ENCODE measurements around the gene NOX3. TPM values are rescaled to one million over a fixed set of nuclear protein-coding genes. Genes with fewer than 3 reads are reported as not detected.

NOX3 gene
- total RNA-seq, 1 donor from 2014 or later = not detected

DNA sequence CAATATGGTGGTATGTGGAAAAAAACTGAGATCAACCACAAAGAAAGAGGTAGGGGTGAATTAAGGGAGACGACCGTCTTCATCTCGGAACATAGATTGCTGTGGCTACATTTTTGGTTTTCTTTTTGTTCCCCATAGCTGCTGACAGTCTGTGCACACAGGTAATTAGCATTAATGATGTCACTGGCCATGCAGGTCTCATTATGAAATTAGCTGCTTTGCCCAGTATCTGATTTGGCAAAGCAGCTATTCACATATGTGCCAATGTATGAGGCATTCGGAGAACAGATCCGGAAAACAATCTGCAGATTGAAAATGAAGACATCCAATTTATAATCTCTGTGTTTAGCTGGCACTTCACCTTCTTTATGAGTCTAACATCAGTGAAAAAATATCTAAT is 13.1 kb downstream of the NOX3 start:
- DNase-seq (ENCODE audit: low read depth) (no peak), FAIRE-seq (no peak)
- TF ChIP-seq CTCF (IDR thresholded peaks at IDR 0.05; ENCODE audit: insufficient read depth, low read length, severe bottlenecking) = no peak
- Histone ChIP-seq H3K4me3 (ENCODE audit: low read depth, low read length) (no peak overlapping the region), H3K36me3 (ENCODE audit: control insufficient read depth, insufficient read depth, low read length) (no peaks in the 10 kb centered on the region), H3K27me3 (ENCODE audit: control insufficient read depth, insufficient read depth, low read length) (peaks cover 1% of the 10 kb centered on the region)

DNA sequence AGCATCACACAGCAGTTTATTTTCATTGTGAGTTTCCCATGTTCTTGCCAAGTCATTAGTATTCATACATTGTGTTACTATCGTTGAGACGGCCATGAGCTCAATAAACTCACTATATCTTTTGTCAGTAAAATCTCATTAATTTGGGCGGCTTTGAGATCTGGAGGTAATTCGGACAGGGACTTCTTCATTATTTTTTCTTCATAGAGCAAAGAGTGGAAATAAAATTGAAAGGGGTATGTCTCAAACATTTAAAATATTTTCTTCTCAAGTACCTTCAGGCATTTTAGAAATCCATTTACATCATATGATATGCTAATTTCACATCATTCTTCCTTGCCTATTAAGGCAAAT is 14.6 kb downstream of the NOX3 start:
- TF ChIP-seq CTCF (IDR thresholded peaks at IDR 0.05; ENCODE audit: insufficient read depth, low read length, severe bottlenecking) = no peak
- Histone ChIP-seq H3K36me3 (ENCODE audit: control insufficient read depth, insufficient read depth, low read length) (no peaks in the 10 kb centered on the region), H3K27me3 (ENCODE audit: control insufficient read depth, insufficient read depth, low read length) (peaks cover 1% of the 10 kb centered on the region), H3K4me3 (ENCODE audit: low read depth, low read length) (no peak overlapping the region)
- DNase-seq (ENCODE audit: low read depth) (no peak), FAIRE-seq (no peak)

GRCh38 chr6:155440398-155441111 is 15.1 kb downstream of the NOX3 start:
- no peak for FAIRE-seq
- H3K36me3 ChIP-seq (ENCODE audit: control insufficient read depth, insufficient read depth, low read length) = no peaks in the 10 kb centered on the region
- H3K27me3 ChIP-seq (ENCODE audit: control insufficient read depth, insufficient read depth, low read length) = peaks cover 1% of the 10 kb centered on the region
- TF ChIP-seq CTCF (IDR thresholded peaks at IDR 0.05; ENCODE audit: insufficient read depth, low read length, severe bottlenecking) = no peak
- DNase-seq (ENCODE audit: low read depth) = no peak
- no peak overlapping the region for H3K4me3 ChIP-seq (ENCODE audit: low read depth, low read length)

DNA sequence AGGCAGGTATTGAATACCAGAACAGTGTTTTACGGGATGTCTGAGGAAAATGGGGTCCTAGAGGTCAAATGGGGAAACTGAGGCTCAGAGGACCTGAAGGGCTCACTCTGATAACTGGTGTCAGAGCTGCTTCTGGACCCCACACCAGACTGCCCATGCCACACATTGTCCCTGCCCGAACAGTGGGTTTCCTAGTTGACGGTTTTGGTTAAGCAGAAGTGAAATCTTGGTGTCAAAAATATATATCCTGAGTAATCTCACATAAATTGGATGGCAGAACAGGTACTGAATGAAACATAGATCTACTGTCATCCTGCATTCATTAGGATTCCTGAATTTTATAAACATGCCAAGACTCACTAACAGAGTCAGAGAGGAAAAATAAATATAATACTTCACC is 16.3 kb downstream of the NOX3 start:
- FAIRE-seq (no peak), DNase-seq (ENCODE audit: low read depth) (no peak)
- no peak overlapping the region for H3K4me3 ChIP-seq (ENCODE audit: low read depth, low read length)
- TF ChIP-seq CTCF (IDR thresholded peaks at IDR 0.05; ENCODE audit: insufficient read depth, low read length, severe bottlenecking) = no peak
- H3K27me3 ChIP-seq (ENCODE audit: control insufficient read depth, insufficient read depth, low read length) = peaks cover 1% of the 10 kb centered on the region
- H3K36me3 ChIP-seq (ENCODE audit: control insufficient read depth, insufficient read depth, low read length) = no peaks in the 10 kb centered on the region

GRCh38 chr6:155436981-155437749 is 18.5 kb downstream of the NOX3 start:
- no peak for FAIRE-seq
- H3K27me3 ChIP-seq (ENCODE audit: control insufficient read depth, insufficient read depth, low read length) = peaks cover 1% of the 10 kb centered on the region
- H3K4me3 ChIP-seq (ENCODE audit: low read depth, low read length) = no peak overlapping the region
- no peaks in the 10 kb centered on the region for H3K36me3 ChIP-seq (ENCODE audit: control insufficient read depth, insufficient read depth, low read length)
- TF ChIP-seq CTCF (IDR thresholded peaks at IDR 0.05; ENCODE audit: insufficient read depth, low read length, severe bottlenecking) = no peak
- DNase-seq (ENCODE audit: low read depth) = no peak

Data from bronchial epithelial cell (primary cell).